Sigmoid colon (tissue), 4 donors: Measurements from ENCODE around the gene ARTN.

Source experiments
- EP300 ChIP-seq, 4 donors: sonication (generic); formaldehyde crosslinking; IDR thresholded peaks; one replicate each; pipeline ENCODE4 v1.6.1; 2017; ENCODE audit warnings: antibody characterized with exemption in 4 of 4
- POLR2A ChIP-seq, 2 donors: fragments of 450-650 bp; IDR thresholded peaks; one replicate each; pipeline ENCODE4 v1.6.1; 2016; ENCODE audit warnings: antibody characterized with exemption in 2 of 2, mild to moderate bottlenecking in 2 of 2, moderate library complexity in 2 of 2
- POLR2AphosphoS5 ChIP-seq, 4 donors: sonication (generic); formaldehyde crosslinking; IDR thresholded peaks; one replicate each; pipeline ENCODE4 v1.6.1; 2017; ENCODE audit warnings: antibody characterized with exemption in 4 of 4
- TF ChIP-seq, protein P1 (sequence below), 4 experiments: fragments of 450-650 bp in 3 of 4; fragments of 200-600 bp in 1 of 4; IDR thresholded peaks; one replicate each; pipeline ENCODE4 v1.5.1; 2016 to 2019; ENCODE audit warnings: antibody characterized with exemption in 4 of 4, mild to moderate bottlenecking in 3 of 4, moderate library complexity in 2 of 4

DNA sequence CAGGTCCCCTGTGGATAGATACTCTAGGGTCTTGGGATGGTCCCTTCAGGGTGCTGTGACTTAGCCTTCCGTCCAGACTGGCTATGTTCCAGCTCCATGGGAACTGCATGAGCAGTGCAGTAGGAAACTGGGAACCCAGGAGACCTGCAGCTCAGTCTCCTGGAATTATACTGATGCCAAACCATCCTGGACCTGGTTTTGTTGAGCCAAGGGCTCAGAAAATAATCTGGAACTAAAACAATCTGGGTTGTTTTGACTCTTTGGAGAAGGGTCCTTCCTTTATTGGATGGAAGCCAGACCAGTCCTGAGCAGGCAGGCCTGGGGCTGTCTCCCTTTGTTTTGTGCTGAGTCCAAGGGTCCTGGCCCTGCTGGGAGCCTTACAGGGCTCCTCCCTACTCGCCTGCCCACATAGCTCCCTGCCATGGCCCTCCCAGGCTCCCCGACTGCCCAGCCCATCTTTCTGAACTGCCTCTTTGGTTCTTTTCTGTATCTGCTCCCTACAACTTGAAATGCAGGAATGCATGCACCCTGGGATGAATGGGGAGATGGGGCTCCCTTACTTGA, 14.4 kb downstream of the ARTN start:
- TF ChIP-seq, protein P1, sequence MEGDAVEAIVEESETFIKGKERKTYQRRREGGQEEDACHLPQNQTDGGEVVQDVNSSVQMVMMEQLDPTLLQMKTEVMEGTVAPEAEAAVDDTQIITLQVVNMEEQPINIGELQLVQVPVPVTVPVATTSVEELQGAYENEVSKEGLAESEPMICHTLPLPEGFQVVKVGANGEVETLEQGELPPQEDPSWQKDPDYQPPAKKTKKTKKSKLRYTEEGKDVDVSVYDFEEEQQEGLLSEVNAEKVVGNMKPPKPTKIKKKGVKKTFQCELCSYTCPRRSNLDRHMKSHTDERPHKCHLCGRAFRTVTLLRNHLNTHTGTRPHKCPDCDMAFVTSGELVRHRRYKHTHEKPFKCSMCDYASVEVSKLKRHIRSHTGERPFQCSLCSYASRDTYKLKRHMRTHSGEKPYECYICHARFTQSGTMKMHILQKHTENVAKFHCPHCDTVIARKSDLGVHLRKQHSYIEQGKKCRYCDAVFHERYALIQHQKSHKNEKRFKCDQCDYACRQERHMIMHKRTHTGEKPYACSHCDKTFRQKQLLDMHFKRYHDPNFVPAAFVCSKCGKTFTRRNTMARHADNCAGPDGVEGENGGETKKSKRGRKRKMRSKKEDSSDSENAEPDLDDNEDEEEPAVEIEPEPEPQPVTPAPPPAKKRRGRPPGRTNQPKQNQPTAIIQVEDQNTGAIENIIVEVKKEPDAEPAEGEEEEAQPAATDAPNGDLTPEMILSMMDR (IDR thresholded peaks at IDR 0.05): no peak
- no peak for TF ChIP-seq POLR2A (IDR thresholded peaks at IDR 0.05)
- TF ChIP-seq POLR2AphosphoS5 (IDR thresholded peaks at IDR 0.05): no peak
- no peak for TF ChIP-seq EP300 (IDR thresholded peaks at IDR 0.05)
